ENCODE measurements around the gene JAG1. TPM values are rescaled to one million over a fixed set of nuclear protein-coding genes. Genes with fewer than 3 reads are reported as not detected.
"Not testable (repeated sequence)": the region's sequence is repeated elsewhere in the genome, so short reads cannot be mapped to it uniquely, and the experiment has no call there.

Gene JAG1
- total RNA-seq, 1 experiment from 2014 or later = 142 TPM

DNA sequence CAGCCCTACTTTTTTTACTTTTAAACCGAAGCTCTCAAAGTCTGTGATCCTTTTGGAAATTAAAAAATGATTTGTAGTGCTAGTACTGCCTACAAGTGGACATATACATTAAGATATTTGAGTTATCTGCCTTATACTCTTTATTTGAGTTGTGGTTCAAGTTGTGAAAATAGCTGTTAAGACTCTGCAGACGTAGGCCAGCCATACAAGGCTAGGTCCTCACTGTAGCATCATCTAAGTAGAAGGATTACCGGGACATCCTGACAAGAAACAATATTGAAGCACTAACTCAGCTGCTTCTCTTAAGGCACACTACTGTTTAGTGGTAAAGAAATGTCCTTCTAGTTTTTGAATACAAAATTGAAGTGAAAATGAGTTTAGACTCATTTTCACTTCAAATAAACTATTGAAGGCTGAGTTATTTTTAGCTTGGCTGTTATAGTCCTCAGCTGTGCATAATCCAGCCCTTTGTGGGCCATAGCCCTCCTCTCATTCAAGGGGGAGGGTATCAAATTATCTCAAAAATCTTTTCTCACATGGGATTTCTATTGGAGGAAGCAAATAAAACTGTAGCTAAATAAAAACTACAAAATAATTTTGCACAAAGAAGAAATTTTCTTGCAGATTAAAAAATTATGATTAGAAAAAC, 68.1 kb downstream of the JAG1 start:
- in situ Hi-C loops (cut with HindIII; ENCODE audit: low pct_unique_long_range_greater_than_20kb, low sequenced_read_pairs) = no loop called here
- no peak for DNase-seq (ENCODE audit: low read depth)

DNA sequence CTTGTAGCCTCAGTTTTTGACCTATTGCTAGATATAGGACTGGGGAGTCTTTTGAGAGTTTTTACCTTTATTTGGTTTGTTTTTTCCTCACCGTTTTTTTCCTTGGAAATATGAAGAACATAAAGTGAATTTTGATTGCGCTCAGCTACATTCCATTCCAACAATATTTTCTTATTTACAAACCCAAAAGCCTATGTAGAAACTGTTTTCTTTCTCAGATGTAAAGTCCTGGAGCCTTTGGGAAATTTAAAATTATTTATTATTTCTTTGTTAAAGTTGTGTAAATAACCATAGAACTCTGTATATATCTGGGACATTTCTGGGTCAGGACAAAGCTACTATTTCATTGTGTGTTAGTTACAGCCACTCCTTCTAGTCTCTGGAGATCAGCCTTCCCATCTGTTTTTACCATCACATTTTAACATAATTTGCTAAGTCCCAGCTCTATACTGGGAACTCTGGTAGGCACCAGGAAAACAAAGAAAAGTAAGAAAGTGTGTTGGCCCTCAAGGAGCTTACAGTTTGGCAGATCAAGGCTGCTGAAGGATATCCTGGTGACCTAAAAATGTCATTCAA, 68.8 kb downstream of the JAG1 start:
- in situ Hi-C loops (cut with HindIII; ENCODE audit: low pct_unique_long_range_greater_than_20kb, low sequenced_read_pairs) = no loop called here
- DNase-seq (ENCODE audit: low read depth) = no peak

DNA sequence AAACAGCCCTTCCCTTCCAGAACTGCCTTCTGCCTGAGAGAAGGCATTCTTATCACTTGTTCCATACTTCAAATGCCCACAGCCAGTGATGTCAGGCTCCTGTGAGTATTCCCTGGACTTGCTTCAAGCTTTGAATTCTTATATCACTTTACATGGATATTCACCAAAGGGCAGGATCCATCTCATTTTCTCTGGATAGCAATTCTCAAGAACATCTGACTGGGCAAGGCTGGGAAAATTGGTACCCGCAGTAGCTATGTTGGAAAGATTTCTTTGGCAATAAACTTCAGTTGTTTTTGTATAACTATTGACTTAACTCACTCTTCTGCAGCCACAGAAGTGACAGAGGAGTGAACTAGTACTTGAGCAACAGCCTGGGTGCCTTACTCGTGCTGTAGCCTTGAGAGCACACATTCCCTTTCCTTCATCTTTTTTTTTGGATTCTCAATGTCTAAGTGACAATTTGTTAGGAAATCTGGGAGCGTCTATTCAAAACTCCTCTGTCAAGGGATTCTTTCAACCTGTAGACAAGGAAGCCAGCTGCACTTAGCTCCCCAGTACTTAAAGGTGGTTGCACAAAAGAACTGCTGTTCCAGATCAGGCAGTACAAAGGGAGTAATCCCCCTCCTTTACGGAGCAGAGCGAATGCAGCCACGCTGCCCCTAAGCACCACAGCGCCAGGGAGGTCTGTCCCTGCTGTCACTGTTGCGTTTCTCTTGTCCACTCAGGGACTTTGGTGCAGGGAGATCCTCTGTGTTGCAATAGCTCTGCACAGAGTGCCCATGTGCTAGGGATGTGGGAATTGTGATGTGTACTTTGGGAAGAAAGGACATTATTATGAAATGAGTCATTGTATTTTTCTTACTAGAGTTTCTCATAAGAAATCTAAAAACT, 69.6 kb downstream of the JAG1 start:
- in situ Hi-C loops (cut with HindIII; ENCODE audit: low pct_unique_long_range_greater_than_20kb, low sequenced_read_pairs) = no loop called here
- DNase-seq (ENCODE audit: low read depth) = peak; percentile 89

DNA sequence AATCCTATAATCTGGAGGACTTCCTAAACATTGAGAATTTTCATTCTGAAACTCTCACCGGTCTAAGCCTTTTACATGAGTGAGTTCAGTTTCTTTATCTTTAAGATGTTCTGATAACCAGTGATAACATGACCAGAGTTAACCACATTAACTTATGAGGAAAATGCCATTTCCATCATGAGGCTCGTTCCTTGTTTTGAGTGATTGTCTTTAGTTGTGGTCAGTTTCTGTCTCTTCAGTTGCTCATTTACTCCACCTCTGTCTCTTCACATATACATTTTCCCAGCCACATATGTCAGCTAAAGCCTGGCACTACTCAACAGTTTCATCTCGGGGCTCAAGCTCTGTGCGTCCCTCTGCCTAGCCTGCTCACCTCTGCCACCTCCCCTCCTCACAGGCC, 70.4 kb downstream of the JAG1 start:
- DNase-seq (ENCODE audit: low read depth) = no peak
- in situ Hi-C loops (cut with HindIII; ENCODE audit: low pct_unique_long_range_greater_than_20kb, low sequenced_read_pairs) = no loop called here

DNA sequence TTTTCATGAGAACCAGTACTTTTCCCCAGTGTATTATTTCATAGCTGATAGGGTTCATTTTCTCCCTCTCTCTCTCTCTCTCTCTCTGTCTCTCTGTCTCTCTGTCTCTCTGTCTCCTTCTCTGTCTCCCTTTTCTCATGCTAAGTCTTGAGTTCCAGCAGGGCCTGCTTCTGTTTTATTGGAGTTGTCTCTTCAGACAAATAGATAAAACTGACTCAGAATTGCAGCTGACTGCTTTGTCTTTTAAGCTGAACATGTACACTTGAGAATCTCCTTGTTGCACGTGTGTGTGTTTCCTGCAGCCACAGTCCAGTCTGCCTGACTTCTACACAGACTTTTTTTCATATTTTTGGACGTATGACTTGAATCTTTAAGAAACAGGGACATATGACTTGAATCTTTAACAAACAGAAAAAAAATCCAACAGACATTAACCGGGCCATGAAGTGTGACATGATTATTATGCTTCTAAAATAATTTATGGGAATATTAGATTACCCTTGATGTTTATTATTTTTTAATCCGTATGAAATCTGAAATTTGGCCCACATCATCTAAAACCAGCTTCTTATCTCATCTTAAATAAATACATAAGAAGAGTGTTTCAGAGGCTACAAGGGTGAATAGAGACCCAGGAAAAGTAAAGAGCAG, 71.5 kb downstream of the JAG1 start:
- in situ Hi-C loops (cut with HindIII; ENCODE audit: low pct_unique_long_range_greater_than_20kb, low sequenced_read_pairs) = no loop called here
- DNase-seq (ENCODE audit: low read depth) = no peak

DNA sequence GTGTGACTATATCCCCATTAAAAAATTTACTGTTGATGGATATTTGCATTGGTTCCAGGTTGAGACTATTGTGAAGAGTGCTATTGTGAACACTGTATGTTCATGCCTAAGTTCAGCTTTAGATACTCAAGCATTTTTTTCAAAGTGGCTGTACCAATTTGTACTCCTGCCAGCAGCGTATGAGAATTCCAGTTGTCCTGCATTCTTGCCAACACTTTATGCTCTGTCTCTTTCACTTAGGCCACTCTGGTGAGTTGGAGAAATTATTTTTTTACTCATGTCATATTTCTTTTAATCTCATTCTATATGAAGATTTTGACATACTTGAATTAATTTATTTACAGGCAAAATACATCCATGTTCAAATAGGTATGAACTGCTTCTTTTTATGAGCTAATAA, 76.2 kb downstream of the JAG1 start:
- in situ Hi-C loops (cut with HindIII; ENCODE audit: low pct_unique_long_range_greater_than_20kb, low sequenced_read_pairs) = no loop called here
- no peak for DNase-seq (ENCODE audit: low read depth)

DNA sequence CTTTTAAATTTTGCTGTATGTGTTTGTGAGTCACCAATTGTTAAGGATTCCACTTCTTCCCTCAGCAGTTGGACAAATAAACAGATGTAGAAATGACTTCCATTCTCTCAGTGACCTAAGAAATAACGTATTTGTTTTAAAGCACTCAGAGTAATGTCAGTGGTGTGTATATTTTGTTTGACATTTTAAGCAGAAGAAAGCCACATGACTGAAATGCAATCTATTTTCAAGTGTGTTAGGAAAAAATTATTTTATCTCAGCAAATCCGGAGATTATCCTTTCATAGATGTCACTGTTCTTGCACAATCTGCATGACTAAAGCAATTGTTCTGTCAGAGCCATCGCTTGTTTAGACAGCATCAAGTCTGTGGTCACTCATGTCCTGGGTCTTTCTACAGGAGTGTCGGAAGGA, 77.1 kb downstream of the JAG1 start:
- in situ Hi-C loops (cut with HindIII; ENCODE audit: low pct_unique_long_range_greater_than_20kb, low sequenced_read_pairs) = no loop called here
- peak; percentile 85 for DNase-seq (ENCODE audit: low read depth)

DNA sequence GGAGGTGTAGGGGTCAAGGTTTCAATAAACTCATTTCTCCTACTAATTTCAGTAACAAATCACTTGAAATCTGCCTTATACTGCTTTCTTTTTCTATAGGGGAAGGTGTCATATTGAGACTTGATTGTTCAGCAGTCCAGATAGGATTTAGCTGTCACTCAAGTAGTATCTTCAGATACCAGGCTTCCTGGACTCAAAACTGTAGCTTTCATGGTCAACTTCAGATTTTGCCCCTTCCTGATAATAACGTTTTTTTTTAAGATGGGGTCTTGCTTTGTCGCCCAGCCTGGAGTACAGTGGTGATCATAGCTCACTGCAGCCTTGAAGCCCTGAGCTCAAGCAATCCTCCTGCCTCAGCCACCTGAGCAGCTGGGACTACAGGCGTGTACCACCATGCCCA, 77.8 kb downstream of the JAG1 start:
- no peak for DNase-seq (ENCODE audit: low read depth)
- in situ Hi-C loops (cut with HindIII; ENCODE audit: low pct_unique_long_range_greater_than_20kb, low sequenced_read_pairs) = no loop called here

DNA sequence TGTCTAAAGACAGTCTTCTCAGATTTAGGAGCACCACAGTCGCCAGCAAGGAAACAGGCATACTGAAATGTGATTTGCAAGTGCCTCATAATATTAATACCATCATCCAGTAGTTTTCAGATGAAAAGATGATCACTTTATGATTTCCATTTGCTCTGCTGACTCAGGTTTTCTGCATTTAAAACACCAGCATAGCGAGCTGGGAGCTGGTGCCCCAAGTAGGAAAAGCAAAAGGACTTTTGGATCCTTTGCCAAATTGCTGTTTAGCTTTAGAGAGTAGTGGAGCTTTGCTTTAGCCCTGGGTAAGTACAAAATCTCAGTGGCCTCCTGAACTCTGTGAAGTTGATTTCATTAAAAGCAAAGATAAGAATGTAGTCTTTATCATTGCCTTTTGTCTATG, 78.5 kb downstream of the JAG1 start:
- in situ Hi-C loops (cut with HindIII; ENCODE audit: low pct_unique_long_range_greater_than_20kb, low sequenced_read_pairs) = no loop called here

DNA sequence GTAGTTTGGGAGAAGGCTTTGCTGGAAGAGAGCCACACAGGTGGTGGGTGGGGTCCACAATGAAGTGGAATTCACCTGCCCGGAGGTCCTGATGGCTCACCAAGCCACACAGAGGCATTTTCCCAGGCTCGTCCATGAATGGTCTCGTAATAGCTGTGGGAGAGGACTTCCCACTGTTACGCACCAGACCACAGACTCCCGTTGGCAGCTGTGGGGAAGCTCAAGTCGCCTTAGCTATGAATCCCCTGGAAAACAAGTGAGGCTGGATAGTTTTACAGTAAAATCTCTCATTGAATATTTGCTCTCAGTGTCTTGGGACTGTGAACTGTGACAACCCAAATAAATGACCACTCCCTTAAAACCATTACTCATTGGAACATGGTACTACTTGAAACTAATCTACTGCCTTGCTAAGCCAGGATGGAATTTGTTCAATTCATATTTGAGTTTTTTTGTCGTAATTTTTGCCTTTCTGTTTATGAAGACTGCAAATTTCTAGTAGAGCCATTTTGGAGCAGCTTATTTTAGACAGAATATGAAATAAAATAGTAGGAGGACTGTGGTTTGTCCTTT, 79.4 kb downstream of the JAG1 start:
- in situ Hi-C loops (cut with HindIII; ENCODE audit: low pct_unique_long_range_greater_than_20kb, low sequenced_read_pairs) = no loop called here
- peak; percentile 77 for DNase-seq (ENCODE audit: low read depth)

More for the DNA sequence above, 78.5 kb downstream of the JAG1 start:
- no peak for DNase-seq (ENCODE audit: low read depth)

DNA sequence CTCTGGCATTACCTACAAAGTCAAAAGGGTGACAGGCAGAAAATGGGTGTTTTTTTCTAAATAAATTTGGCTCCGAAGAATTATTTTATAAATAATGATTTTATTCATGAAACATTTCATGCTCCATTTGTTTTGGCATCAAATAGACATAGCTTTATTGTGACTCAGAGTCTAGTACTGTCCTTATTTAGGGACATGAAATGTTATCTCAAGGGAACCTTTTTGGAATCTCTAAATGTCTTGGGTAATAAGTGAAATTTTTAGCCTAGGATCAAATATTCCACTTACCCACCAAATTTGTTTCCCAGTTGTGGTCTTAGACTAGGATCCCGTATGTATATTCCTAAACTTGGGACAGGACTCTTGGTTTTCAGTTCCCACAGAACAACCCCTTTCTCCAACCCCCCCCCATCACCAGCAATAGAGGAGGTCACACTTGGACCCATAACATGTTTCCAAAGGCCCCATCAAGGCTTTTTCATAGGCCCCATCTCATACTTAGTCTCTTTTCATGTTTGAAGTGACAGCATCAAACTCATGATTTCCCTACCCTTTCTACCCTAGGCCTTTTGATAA, 81.8 kb downstream of the JAG1 start:
- DNase-seq (ENCODE audit: low read depth) = peak; percentile 40
- in situ Hi-C loops (cut with HindIII; ENCODE audit: low pct_unique_long_range_greater_than_20kb, low sequenced_read_pairs) = no loop called here

DNA sequence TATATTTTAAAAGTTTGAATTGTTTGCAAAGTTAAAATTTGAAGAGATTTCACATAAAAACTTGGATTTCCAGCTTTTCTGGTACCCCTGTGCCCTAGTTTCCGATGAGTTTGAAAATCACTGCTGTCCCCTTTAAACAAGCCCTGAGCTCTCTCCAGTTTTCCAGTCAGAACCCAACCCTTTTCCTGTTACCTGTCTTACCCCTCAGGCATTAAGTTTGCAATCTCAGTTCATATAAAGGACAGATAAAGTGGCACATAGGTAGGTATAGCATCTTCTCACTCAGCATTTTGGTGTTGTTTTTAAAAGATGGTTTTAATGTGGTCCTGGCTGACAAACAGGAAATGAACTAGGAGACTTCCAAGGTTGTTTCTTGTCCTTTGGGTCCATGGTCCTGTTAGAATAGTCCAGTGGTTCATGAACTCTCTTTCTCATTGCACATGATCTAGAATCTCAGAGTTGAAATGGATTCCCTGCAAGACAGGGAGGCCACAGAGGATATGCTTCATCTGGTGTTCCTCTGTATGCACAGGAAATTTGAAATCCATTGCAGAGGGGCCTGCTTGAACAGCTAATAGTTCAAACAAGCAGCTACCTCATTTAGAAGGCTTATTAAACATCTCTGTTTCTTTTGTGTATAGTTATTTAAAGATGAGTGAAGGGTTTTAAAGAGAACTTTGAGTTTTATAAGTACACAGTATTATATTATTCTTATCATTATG, 82.7 kb downstream of the JAG1 start:
- in situ Hi-C loops (cut with HindIII; ENCODE audit: low pct_unique_long_range_greater_than_20kb, low sequenced_read_pairs) = no loop called here
- no peak for DNase-seq (ENCODE audit: low read depth)

DNA sequence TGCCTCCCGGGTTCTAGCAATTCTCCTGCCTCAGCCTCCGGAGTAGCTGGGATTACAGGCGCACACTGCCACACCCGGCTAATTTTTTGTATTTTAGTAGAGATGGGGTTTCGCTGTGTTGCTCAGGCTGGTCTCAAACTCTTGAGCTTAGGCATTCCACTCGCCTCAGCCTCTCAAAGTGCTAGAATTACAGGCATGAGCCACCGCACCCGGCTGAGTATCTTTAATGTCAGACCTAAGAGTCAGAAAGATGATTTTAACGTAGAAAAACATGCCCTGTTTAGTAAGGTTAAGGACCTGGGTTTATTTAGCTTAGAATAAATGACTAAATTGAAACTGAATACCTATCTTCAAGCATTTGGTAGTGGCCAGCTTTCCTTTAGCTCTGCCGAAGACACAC, 83.4 kb downstream of the JAG1 start:
- peak; percentile 39 for DNase-seq (ENCODE audit: low read depth)
- in situ Hi-C loops (cut with HindIII; ENCODE audit: low pct_unique_long_range_greater_than_20kb, low sequenced_read_pairs) = not testable (repeated sequence)

Other genes with a start within 250 kb of the JAG1 start
- gene MKKS, start 239.8 kb downstream of the JAG1 start, total RNA-seq (2014; rRNA removed; shearing (Covaris generic); ENCODE audit: low replicate concordance) = 7.2 and 8.3 TPM in 2 replicates
- gene SLX4IP, start 238.7 kb downstream of the JAG1 start, total RNA-seq (2014; rRNA removed; shearing (Covaris generic); ENCODE audit: low replicate concordance) = 2.3 and 2.5 TPM in 2 replicates